HEK293T (cell line): ENCODE measurements around the gene PXK.

ENCODE experiments used
- CTCF ChIA-PET: fragments of 350-600 bp; formaldehyde crosslinking; extraction: SDS; loops from one replicate; lab custom pipeline; 2021; ENCODE audit warnings: antibody characterized with exemption, inconsistent platforms; lab: Yijun Ruan, JAX
- POLR2A ChIA-PET: fragments of 350-600 bp; formaldehyde crosslinking; extraction: SDS; loops from one replicate; lab custom pipeline; 2020; ENCODE audit warnings: antibody characterized with exemption, inconsistent platforms; lab: Yijun Ruan, JAX
- DNase-seq: peaks from one replicate; pipeline ENCODE4 v3.0.0; 2012; ENCODE audit warnings: mixed read lengths; ENCODE audit errors: extremely low spot score
- ARNT ChIP-seq: fragments of 450-650 bp; IDR thresholded peaks from 2 replicates; pipeline ENCODE4 v1.6.1; 2017; ENCODE audit warnings: mild to moderate bottlenecking
- BHLHE40 ChIP-seq: fragments of 450-650 bp; IDR thresholded peaks from 2 replicates; pipeline ENCODE4 v1.6.1; 2016; ENCODE audit warnings: mild to moderate bottlenecking, moderate library complexity, borderline replicate concordance
- CTBP1 ChIP-seq: fragments of 450-650 bp; IDR thresholded peaks from 2 replicates; pipeline ENCODE4 v1.6.1; 2016; ENCODE audit warnings: borderline replicate concordance
- ELF4 ChIP-seq: fragments of 450-650 bp; IDR thresholded peaks from 2 replicates; pipeline ENCODE4 v1.6.1; 2017; ENCODE audit warnings: antibody characterized with exemption
- FOXA1 ChIP-seq: fragments of 450-650 bp; IDR thresholded peaks from 2 replicates; pipeline ENCODE4 v1.6.1; 2016; ENCODE audit warnings: mild to moderate bottlenecking
- FOXK2 ChIP-seq: fragments of 450-650 bp; IDR thresholded peaks from 2 replicates; pipeline ENCODE4 v1.6.1; 2016; ENCODE audit warnings: mild to moderate bottlenecking
- FOXM1 ChIP-seq: fragments of 450-650 bp; IDR thresholded peaks from 2 replicates; pipeline ENCODE4 v1.6.1; 2017; ENCODE audit warnings: mild to moderate bottlenecking, borderline replicate concordance
- HDGF ChIP-seq: fragments of 450-650 bp; IDR thresholded peaks from 2 replicates; pipeline ENCODE4 v1.6.1; 2017; ENCODE audit warnings: antibody characterized with exemption, borderline replicate concordance
- L3MBTL2 ChIP-seq: fragments of 450-650 bp; conservative IDR thresholded peaks from 2 replicates; pipeline ENCODE4 v1.6.1; 2016; ENCODE audit warnings: mild to moderate bottlenecking
- LEF1 ChIP-seq: fragments of 450-650 bp; IDR thresholded peaks from 2 replicates; pipeline ENCODE4 v1.6.1; 2017; ENCODE audit warnings: mild to moderate bottlenecking, borderline replicate concordance
- NFRKB ChIP-seq: fragments of 450-650 bp; IDR thresholded peaks from 2 replicates; pipeline ENCODE4 v1.6.1; 2016; ENCODE audit warnings: mild to moderate bottlenecking, moderate library complexity
- PKNOX1 ChIP-seq: fragments of 450-650 bp; IDR thresholded peaks from 2 replicates; pipeline ENCODE4 v1.6.1; 2016
- SP1 ChIP-seq: fragments of 450-650 bp; IDR thresholded peaks from 2 replicates; pipeline ENCODE4 v1.6.1; 2017
- SUZ12 ChIP-seq: fragments of 450-650 bp; IDR thresholded peaks from 2 replicates; pipeline ENCODE4 v1.6.1; 2016; ENCODE audit warnings: mild to moderate bottlenecking
- TARDBP ChIP-seq: fragments of 450-650 bp; IDR thresholded peaks from 2 replicates; pipeline ENCODE4 v1.6.1; 2016
- ZNF384 ChIP-seq: fragments of 450-650 bp; IDR thresholded peaks from 2 replicates; pipeline ENCODE4 v1.6.1; 2016

The PXK gene

GRCh38 chr3:58347984-58348383 is 15.3 kb downstream of the PXK start:
- POLR2A ChIA-PET = no interaction called here
- CTCF ChIA-PET = no interaction called here
- no peak for TF ChIP-seq SP1
- no peak for TF ChIP-seq FOXA1
- TF ChIP-seq LEF1 = no peak
- no peak for DNase-seq

GRCh38 chr3:58349792-58350626 is 17.3 kb downstream of the PXK start:
- ChIA-PET CTCF (interaction anchor here (0.6 kb wide), 1 partner anchor 43 kb away, joined by 3 read pairs; no protein-coding TSS in a partner anchor), POLR2A (interaction anchor here (0.8 to 1.2 kb wide), 2 partner anchors 11 to 44 kb away, joined by 3 to 4 read pairs; partner anchors contain the start of genes HTD2 and RPP14)
- TF ChIP-seq L3MBTL2 (no peak), FOXM1 (no peak), ELF4 (no peak)
- DNase-seq = no peak

- TF ChIP-seq FOXA1 (no peak), NFRKB (no peak), PKNOX1 (no peak)
- no peak for DNase-seq
- ChIA-PET CTCF (interaction anchor here (0.6 to 1.0 kb wide), 2 partner anchors 10 to 44 kb away, joined by 3 to 6 read pairs; no protein-coding TSS in a partner anchor), POLR2A (interaction anchor here (1.2 kb wide), 1 partner anchor 44 kb away, joined by 4 read pairs; the partner anchor contains the start of genes HTD2 and RPP14)
These were observed 17.9 kb downstream of the PXK start for GRCh38 chr3:58350627-58351013.

GRCh38 chr3:58351920-58352319 is 19.2 kb downstream of the PXK start:
- TF ChIP-seq FOXK2 (no peak), ARNT (no peak), ZNF384 (no peak), LEF1 (no peak)
- POLR2A ChIA-PET = no interaction called here
- CTCF ChIA-PET = no interaction called here
- no peak for DNase-seq

- CTCF ChIA-PET = no interaction called here
- POLR2A ChIA-PET = no interaction called here
- TF ChIP-seq CTBP1 (no peak), SUZ12 (no peak), ELF4 (no peak), NFRKB (no peak), BHLHE40 (no peak), ARNT (no peak), LEF1 (no peak), ZNF384 (no peak), FOXM1 (no peak), SP1 (no peak), TARDBP (no peak), L3MBTL2 (no peak), FOXA1 (no peak), HDGF (no peak), FOXK2 (no peak)
- DNase-seq = no peak
These were observed 19.9 kb downstream of the PXK start for GRCh38 chr3:58352626-58353025.

- TF ChIP-seq ZNF384 = no peak
- TF ChIP-seq SUZ12 = no peak
- no peak for DNase-seq
- ChIA-PET POLR2A (no interaction called here), CTCF (no interaction called here)
These were observed 21.2 kb downstream of the PXK start for GRCh38 chr3:58353722-58354553.

- ChIA-PET CTCF (no interaction called here), POLR2A (no interaction called here)
- no peak for DNase-seq
- TF ChIP-seq SP1 = no peak
- TF ChIP-seq HDGF = no peak
- TF ChIP-seq FOXK2 = no peak
- TF ChIP-seq LEF1 = no peak
- no peak for TF ChIP-seq TARDBP
- no peak for TF ChIP-seq NFRKB
- TF ChIP-seq ARNT = no peak
- no peak for TF ChIP-seq SUZ12
- no peak for TF ChIP-seq PKNOX1
- TF ChIP-seq FOXM1 = no peak
- TF ChIP-seq FOXA1 = no peak
- TF ChIP-seq CTBP1 = no peak
- TF ChIP-seq ELF4 = no peak
These were observed 22.5 kb downstream of the PXK start for GRCh38 chr3:58355179-58355578.
